Small intestine (tissue), 7 donors: ENCODE results near the gene KLHL3. TPM values are rescaled to one million over a fixed set of nuclear protein-coding genes. Genes with fewer than 3 reads are reported as not detected.

ENCODE experiments used
- DNase-seq, 2 donors: peaks; one replicate each; pipeline versions ENCODE4 v3.0.0 to v3.0.0-alpha.2; 2013
- FAIRE-seq: peaks from 2 replicates; lab custom pipeline; 2012; peaks lifted over from hg19 to GRCh38; lab: Jason Lieb, UNC
- H3K27ac ChIP-seq, 3 donors: one replicate each; pipeline ENCODE4 v1.5.1; 2013; ENCODE audit warnings: low read length in 2 of 3, mild to moderate bottlenecking in 2 of 3, control low read depth in 1 of 3, inconsistent platforms in 1 of 3, low read depth in 1 of 3, moderate library complexity in 1 of 3
- H3K27me3 ChIP-seq, 3 donors: one replicate each; pipeline ENCODE4 v1.6.1; 2013; ENCODE audit warnings: low read length in 3 of 3, inconsistent platforms in 1 of 3; ENCODE audit not compliant: control insufficient read depth in 3 of 3, insufficient read depth in 3 of 3
- H3K36me3 ChIP-seq, 3 donors: one replicate each; pipeline ENCODE4 v1.6.1; 2013; ENCODE audit warnings: low read length in 3 of 3, inconsistent platforms in 1 of 3, low read depth in 1 of 3, mild to moderate bottlenecking in 1 of 3, moderate library complexity in 1 of 3; ENCODE audit not compliant: control insufficient read depth in 3 of 3, insufficient read depth in 2 of 3
- H3K4me1 ChIP-seq, 3 donors: one replicate each; pipeline ENCODE4 v1.6.1; 2013; ENCODE audit warnings: low read length in 2 of 3, inconsistent platforms in 1 of 3, low read depth in 1 of 3, mild to moderate bottlenecking in 1 of 3, moderate library complexity in 1 of 3; ENCODE audit not compliant: control insufficient read depth in 3 of 3, insufficient read depth in 2 of 3
- H3K4me3 ChIP-seq, 3 donors: one replicate each; pipeline ENCODE4 v1.5.1; 2013; ENCODE audit warnings: low read length in 3 of 3, control low read depth in 1 of 3, inconsistent platforms in 1 of 3, low read depth in 1 of 3, mild to moderate bottlenecking in 1 of 3, moderate library complexity in 1 of 3
- H3K9me3 ChIP-seq, 2 donors: one replicate each; pipeline ENCODE4 v1.6.1; 2013; ENCODE audit warnings: low read depth in 1 of 2, low read length in 1 of 2; ENCODE audit not compliant: control insufficient read depth in 2 of 2, insufficient read depth in 1 of 2
- whole genome bisulfite sequencing, 3 donors: extraction: QIAGEN DNeasy Blood & Tissue Kit; methylation state at CpG; one replicate each; pipeline ENCODE4 v1.1.7; 2013; 5-methylcytosine and 5-hydroxymethylcytosine counted together
- polyA plus RNA-seq, 4 donors: library from polyadenylated mRNA; stranded (reverse) in 3 of 4; unstranded in 1 of 4; fragments of 200-250 nt in 3 of 4; fragments of 120-200 nt in 1 of 4; gene quantifications; one replicate each; pipeline versions ENCODE4 v1.2.1 to v1.2.3, GENCODE V29; 2013
- donor health status: healthy with polysubstance abuse.
- donor health status: control.
- donor health status: control.
- donor health status: Bipolar disorder and iron deficiency.
- donor health status: healthy.

KLHL3 gene
- polyA plus RNA-seq, 4 donors, result 0.67 to 6.5 (median 1.8) TPM

- Histone ChIP-seq H3K4me3 (no peak overlapping the region), H3K4me1 (no peaks in the 10 kb centered on the region), H3K36me3 (no peaks in the 10 kb centered on the region), H3K9me3 (no peaks in the 10 kb centered on the region), H3K27me3 (no peaks in the 10 kb centered on the region), H3K27ac (no peak overlapping the region)
- WGBS, 3 donors, result 45 to 73% (median 48%) methylated on average over 2 of the region's 2 CpGs
- FAIRE-seq (no peak), DNase-seq (no peak)
Measured at GRCh38 chr5:137573376-137573775, 162.5 kb downstream of the KLHL3 start.

- no peak for DNase-seq
- no peaks in the 10 kb centered on the region for H3K27me3 ChIP-seq
- 80 to 88% (median 86%) methylated on average over 5 of the region's 5 CpGs for WGBS, 3 donors
- H3K4me1 ChIP-seq, result no peaks in the 10 kb centered on the region
- no peaks in the 10 kb centered on the region for H3K9me3 ChIP-seq
- H3K36me3 ChIP-seq, result no peaks in the 10 kb centered on the region
- H3K4me3 ChIP-seq, result no peak overlapping the region
- no peak overlapping the region for H3K27ac ChIP-seq
- no peak for FAIRE-seq
Measured at GRCh38 chr5:137572042-137572695, 163.7 kb downstream of the KLHL3 start.

- no peaks in the 10 kb centered on the region for H3K4me1 ChIP-seq
- WGBS, 3 donors, result 71 to 83% (median 75%) methylated on average over 6 of the region's 6 CpGs
- H3K27ac ChIP-seq, result no peak overlapping the region
- no peak overlapping the region for H3K4me3 ChIP-seq
- no peak for DNase-seq
- no peaks in the 10 kb centered on the region for H3K9me3 ChIP-seq
- no peaks in the 10 kb centered on the region for H3K36me3 ChIP-seq
- H3K27me3 ChIP-seq, result peaks cover 0 to 2% (median 0%) of the 10 kb centered on the region in 3 donors
- no peak for FAIRE-seq
Measured at GRCh38 chr5:137570070-137570469, 165.8 kb downstream of the KLHL3 start.

Other genes with a start within 250 kb of the KLHL3 start
- gene SPOCK1, start 236.8 kb downstream of the KLHL3 start, polyA plus RNA-seq, result 1 to 10 TPM in 1 of 4 donors, under 1 TPM in 3; 0.22 to 1.1 (median 0.54) TPM
- 10 to 100 TPM; 17.6 to 39.6 (median 28.2) TPM for gene HNRNPA0, start 18.3 kb upstream of the KLHL3 start, polyA plus RNA-seq
- 1 to 10 TPM; 2.0 to 7.0 (median 2.5) TPM for gene MYOT, start 131.8 kb upstream of the KLHL3 start, polyA plus RNA-seq
- under 1 TPM in 1 of 4 donors, not detected in 3; 0.12 TPM for gene PKD2L2, start 153.4 kb upstream of the KLHL3 start, polyA plus RNA-seq